ENCODE measurements around the gene MRPL23. TPM values are rescaled to one million over a fixed set of nuclear protein-coding genes. Genes with fewer than 3 reads are reported as not detected.

MRPL23 gene
- total RNA-seq, 1 donor from 2014 or later = 3.6 TPM

DNA sequence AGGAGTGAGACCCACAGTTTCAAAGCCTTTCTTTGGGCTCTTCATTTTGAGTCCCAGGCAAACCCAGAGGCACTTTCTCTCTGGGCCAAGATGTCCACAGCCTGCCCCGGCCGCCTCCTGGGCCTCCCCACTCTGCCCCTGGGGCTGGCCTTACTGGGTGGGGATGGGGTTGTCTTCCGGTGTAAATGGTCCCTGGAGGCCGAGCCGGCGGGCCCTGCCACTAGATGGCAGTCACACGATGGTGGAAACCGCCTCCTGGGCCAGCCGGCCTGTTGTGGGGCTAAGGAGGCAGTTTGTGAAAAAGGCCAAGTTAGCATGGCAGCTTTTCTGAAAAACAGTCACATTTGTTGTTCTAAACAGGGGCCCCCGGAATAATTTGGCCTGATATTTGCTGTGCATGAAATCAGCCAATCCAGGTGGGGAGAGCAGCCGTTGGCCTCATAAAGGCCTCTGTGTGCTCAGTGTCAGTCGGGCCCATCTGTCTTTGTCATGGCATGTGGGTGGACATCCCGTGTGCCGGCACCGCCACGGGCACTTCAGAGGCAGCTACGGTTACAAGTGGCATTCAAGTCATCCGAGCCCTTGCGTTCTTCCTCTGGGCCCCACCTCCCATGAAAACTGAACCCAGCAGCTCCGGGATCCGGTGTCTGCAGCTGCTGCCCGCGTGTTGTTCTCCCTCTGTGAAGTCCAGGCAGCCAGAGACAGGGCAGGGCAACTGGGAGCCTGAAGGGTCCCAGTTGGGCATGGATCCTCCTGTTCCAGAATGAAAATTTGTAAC, 6.5 kb downstream of the MRPL23 start:
- DNase-seq (ENCODE audit: low read depth) = no peak

DNA sequence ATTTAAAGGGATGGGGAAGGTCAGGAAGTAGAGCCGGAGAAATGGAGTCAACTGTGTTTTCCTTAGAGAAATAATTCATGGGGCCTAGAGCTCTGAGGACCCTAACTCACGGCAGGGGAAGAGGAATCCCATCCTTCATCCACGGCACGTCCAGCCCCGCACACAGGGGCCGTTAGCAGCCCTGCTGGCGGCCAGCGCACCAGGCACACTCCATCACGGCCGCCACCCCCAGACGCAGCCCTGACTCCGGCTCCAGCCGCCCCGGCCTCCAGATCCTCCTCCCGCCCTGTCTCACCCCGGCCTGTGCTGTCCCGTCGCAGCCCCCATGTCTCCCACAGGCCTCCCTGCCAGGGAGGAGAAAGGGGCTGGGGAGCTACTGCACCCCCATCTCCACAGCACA, 11.2 kb downstream of the MRPL23 start:
- DNase-seq (ENCODE audit: low read depth) = no peak

DNA sequence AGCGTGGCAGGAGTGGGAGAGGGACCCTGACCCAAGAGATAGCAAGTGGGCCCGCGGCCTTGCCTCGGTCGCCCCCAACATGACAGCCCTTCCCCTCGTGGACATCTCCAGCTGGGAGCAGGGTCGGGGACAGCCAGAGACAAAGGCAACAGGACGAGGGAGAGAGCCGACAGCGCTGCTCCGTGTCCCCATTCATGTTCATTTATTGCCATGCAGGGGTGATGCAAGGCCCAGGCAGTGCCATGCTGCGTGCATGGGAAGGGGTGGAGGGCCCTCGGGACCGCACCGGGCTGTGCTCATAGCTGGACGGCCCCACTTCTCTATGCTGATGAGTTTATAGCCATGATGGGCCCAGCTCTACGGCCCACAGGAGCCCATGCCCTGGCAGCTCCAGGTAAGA, 12.7 kb downstream of the MRPL23 start:
- no peak for DNase-seq (ENCODE audit: low read depth)

DNA sequence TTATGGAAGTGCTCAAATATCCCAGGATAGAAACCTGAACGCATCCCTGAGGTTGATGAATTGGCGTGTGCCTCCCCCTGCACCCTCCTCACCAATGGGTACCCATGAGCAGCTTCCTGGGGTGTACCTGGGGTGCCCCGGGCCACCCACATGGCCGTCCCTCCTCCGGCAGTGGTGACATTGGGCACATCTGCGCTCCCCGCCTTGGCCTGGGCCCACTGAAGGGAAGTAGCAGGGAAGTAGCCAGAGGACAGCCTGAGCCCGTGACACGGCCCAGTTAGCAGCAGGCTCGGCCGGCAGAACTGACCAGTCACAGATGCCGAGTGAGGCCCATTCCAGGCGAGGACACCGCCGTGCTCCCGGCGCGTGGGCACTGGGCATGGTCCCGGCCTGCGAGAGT, 16.7 kb downstream of the MRPL23 start:
- DNase-seq (ENCODE audit: low read depth) = no peak

DNA sequence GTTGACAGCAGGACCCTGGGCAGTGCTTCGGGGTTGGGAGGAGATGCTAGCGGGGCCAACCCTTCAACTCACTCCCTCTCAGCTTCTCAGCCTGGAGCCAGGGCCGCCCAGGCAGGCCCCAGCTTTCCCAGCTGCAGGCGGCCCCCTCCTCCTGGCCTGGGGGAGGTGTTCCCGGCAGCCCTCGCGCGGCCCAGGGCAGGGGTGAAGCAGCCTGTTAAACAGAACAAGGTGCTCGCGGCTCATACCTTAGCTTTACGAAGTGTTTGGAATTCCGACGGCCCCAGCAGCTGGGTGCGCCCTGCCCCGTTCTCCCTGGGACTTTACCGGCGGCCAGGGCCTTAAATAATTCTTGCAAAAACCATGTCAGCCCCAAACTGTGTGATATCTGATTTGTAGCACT, 17.2 kb downstream of the MRPL23 start:
- no peak for DNase-seq (ENCODE audit: low read depth)

DNA sequence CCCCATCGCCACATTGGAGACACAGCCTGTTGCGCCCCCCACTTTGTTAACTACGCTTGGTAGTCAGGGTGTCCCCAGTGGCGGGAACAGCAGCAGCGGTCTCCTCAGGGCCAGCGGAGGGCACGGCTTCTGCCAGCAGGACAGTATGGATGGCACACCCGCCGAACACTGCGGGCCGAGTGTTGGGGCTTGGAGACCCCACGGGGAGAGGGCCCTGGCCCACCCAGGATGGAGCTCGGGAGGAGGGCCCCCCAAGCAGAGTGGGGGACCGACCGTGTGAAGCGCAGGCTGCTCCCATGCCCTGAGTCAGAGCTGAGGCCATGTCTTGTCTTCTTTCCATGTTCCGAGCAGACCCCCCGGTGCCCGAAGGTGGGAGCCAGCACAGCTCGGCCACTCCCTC, 17.8 kb downstream of the MRPL23 start:
- DNase-seq (ENCODE audit: low read depth) = no peak

DNA sequence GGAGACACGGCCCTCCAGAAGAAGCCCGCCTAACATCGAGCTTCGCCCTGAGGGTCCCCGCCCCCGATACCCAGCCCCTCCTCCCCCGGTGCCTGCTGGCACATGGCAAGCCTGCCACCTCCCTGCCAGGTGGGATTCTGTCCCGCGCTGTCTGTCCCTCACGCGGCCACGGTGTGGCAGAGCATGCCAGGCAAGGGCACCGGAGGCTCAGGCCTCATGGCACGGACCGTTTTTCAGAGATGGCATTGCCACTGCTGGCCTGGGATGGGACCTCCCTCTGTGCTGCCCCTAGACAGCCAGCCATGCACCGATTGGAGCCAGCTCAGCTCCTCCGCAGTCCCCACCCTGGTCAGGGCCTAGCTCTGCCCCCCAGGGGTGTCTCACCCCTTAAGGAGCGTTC, 19.4 kb downstream of the MRPL23 start:
- DNase-seq (ENCODE audit: low read depth) = no peak

DNA sequence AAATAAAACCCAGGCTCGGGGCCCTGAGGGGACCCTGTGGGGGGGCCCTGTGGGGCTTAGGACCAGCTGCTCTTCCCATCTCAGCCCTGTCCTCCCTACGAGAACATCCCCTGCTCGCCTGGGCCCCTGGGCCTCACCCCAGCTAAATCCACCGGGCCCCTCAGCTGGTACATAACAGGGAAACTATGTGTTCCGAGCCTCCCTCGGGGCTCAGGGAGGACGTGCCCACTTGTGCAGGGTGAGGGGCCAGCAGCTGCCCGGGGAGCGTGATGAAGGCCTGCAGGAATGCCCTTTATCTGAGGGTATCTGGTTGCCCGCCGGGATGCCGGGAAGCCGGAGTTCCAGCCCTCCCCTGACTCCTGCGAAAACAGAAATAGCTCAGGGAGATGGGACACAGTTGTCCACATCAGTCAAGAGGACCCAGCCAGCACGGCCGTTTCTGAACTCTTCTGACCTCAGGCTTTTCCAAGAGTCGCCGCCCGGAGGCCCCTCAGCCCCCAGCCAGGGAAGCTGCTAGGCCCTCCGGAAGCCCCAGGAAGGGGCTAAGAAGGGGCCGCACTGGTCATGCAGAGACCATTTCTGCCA, 20.6 kb downstream of the MRPL23 start:
- no peak for DNase-seq (ENCODE audit: low read depth)

DNA sequence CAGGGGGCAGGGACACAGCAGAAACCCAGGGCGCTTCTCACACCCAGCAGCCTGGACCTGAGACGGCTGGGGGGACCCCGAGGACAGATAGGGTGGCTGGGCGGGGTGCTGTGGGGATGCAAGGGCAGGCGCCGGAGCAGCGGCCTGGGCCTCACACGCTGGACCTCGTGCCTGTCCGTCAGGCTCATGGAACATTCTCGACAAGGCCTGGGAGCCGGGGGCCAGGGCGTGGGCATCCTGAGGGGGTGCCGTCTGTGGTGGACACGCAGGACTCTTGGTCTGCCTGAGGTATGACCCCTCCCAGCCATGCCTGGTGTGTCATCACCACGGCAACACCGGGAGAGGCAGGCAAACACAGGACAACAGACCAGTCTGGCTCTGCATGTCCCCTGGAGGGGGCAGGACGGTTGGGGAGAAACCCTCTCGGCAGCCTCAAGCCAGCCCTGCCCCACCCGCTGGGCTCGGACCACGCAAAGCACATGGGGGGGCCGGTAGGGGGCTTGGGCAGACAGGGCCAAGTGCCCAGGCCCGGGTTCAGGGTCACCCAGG, 21.4 kb downstream of the MRPL23 start:
- no peak for DNase-seq (ENCODE audit: low read depth)

DNA sequence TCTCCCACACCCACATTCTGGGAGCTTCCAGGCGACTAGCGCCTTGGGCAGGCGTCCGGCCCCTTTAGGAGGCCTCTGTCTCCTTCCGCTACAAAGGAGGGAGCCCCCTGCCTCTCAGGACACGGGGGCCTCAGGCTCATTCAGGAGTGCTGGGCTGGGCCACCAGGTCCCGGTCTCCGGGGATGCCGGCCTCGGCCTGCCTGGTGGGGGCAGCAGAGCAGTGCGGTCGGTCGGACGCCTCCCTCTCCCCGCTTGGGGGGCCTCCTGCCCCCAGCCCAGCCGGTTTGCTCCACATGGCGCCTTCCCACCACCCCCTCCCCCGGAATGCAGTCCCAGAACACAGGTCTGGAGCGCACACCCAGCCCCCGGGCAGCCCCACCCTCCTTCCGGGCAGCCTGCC, 21.9 kb downstream of the MRPL23 start:
- DNase-seq (ENCODE audit: low read depth) = no peak

DNA sequence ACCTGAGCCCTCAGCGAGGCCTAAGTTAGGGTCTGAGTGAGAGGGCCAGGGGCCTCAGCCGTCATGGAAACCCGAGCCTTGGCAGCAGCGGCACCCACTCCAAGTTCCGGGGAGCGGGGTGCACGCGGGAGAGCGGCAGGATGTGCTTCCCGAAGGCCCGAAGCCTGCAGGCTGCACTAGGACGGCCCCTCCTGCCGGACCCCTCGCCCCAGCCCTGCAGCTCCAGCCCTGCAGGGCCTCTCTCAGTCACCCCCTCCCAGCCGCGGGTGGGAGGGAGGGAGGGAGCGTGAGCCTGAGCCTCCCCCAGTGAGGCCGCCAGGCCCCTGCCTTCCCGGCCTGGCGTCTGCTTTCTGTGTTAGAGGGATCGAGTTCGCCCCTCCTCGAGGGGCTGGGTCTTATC, 22.6 kb downstream of the MRPL23 start:
- DNase-seq (ENCODE audit: low read depth) = no peak

DNA sequence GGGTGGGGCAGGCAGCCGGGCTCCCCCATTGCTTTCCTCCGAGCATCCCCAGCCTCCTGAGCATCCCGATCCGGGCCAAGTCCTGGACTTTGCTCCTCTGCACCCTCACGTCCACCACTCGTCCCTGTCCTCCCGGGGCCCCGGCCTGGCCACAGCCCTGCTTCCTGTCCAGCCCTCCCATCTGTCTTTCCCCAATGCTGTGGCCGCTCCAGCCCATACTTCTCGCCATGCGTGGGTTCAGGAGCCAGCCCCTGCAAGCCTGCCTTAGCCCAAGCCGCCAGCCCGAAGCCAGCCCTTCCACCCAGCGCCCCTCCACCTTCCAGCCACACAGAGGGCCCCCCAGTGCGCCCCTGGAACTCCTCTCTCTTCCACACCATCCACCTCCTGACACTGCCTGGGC, 23.8 kb downstream of the MRPL23 start:
- no peak for DNase-seq (ENCODE audit: low read depth)

DNA sequence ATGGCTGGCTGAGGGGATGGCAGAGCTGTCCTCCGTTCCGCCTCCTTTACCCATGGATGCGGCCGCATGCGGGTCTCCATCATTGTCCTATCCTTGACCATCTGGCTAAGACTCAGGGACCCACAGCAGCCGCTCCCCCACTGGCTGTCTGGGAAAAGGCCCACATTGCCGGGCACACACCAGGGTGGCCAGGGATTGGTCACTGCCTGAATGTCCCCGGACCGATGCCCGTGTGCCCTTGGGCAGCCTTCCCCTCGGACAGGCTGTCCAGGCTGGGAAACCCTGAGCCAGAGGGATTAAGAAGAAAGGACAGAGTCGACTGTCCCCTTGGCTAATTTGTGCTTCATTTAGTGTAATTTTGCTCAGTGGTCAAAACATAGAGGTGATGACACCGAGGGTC, 28.1 kb downstream of the MRPL23 start:
- DNase-seq (ENCODE audit: low read depth) = no peak

DNA sequence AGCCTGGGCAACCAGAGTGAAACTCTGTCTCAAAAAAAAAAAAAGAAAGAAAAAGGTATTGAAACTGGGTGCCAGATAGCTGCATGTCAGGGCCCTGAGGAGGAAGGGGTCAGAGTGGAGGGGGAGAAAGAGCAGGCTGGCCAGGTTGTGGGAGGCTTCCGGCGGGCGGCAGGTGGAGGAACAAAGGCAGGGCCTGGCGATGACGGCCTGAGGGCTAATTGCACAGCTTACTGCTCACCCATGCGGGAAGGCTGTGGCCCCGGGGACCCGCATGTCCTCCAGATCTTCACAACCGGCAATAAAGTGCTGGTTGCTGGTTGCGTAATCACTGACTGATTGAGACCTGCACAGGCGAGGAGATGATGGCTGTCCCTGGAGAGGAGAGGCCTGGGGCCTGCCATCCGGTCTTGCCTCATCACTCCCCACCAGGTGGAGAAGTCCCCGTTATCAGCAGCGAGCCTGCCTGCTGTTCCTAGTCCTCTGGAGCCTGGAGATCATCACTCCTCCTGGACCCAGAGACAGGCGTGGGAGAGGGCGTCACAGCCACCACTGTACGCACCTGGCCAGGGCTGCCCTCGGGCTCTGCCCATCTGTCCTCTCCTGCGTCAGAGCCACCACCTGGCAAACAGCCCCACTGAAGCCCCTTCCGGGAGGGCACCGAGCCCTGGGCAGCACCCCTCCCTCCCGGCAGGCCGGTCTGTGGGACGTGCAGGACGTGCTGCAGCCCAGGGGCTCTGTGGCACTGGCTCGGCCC, 31.8 kb downstream of the MRPL23 start:
- no peak for DNase-seq (ENCODE audit: low read depth)

DNA sequence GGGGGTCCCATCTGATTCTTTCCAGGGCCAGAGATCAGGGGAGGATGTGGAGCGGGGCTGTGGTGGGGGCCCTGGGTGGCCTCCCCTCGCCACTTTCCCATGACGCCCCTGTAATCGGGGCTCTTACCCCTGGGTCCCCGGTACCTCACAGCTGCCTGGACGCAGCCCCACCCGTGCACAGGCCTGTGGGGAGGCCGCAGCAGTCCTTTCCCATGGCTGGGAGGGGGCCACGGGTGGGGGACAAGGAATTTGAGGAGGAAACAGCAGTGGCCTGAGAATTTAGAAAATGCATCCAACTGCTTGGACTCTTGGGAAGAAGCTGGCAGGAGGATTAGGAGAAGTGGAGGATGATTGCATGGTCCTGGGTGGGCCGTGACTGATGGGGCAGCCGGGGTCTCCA, 32.5 kb downstream of the MRPL23 start:
- DNase-seq (ENCODE audit: low read depth) = no peak

DNA sequence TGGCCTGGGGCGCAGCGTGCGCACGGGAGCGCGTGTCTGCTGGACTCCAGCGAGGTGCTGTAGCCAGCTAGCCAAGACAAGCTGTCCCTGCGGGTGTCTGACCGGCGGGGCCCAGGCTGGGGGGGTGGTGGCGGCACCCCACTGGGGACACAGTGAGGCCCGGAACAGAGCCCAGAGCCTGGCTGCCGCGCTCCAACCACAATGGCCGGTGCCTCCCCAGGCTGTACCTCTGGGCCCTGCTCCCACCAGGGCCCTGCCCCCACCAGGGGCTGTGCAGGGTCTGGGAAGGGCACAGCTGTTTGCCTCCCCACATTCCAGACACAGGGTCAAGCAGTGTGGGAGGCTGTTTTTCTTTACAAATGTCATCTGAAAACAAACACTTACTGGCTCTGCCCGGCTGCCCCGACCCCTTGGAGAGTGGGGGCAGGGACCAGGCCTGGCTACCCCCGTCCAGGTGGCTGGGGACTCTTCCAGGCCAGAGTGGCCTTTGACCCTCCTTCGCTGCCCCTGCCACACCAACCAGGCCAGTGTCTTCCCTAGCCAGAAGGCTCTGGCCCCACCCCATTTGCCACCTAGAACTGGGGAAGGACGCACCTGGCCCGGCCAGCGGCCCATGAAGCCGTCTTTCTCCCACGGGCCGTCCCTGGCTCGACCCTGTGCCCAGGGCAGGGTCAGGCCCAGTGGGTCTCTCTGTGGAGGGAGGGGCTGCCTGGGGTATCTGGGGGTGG, 35.9 kb downstream of the MRPL23 start:
- no peak for DNase-seq (ENCODE audit: low read depth)

DNA sequence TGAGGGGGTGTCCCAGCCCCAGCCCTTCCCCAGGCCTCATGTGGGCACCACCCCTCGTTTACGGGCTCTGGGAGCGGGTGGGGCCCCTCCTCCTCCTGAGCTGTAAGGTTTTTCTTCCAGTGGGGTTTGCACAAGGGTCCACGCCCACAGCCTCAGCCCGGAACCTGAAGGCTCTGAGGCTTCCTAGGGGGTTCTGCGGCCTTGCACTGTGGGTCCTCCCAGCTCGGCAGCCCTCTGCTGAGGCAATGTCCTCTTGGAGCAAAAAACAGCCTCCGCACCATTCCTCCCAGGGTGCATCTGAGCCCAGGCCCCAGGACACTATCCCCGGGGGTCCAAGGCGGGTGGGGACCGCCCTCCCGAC, 36.4 kb downstream of the MRPL23 start:
- no peak for DNase-seq (ENCODE audit: low read depth)

DNA sequence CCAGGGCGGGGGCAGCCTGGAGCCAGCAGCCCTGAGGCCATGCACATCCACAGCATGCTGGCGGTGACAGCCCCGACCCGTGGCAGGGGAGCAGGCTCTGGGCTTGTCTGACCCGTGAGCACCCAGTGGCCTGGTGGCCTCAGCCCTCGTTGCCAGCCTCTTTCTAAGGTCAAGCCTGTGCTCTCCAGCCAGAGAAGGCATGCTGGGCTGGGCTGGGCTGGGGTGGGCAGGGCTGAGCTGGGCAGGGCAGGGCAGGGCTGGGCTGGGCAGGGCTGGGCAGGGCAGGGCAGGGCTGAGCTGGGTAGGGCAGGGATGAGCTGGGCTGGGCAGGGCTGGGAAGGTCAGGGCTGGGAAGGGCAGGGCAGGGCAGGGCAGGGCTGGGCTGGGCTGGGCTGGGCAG, 39.9 kb downstream of the MRPL23 start:
- DNase-seq (ENCODE audit: low read depth) = no peak

DNA sequence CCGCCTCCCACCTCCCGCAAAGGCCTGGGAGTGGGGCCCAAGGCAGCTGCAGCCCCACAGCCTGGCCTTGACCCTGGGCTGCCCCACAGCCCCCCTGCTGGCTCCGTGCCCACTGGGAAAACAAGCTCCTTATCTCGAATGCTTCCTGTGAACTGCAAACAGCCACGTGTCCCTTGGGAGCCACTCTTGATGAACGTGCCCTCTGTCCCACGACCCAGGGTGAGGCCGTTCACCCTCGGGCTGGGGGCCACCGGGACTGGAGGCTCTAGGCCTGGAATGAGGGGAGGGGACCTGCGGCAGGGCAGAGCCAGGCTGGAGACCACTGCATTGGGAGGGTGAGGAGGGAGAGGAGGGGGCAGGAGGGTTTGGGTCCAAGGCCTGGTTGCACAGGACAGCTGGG, 41.0 kb downstream of the MRPL23 start:
- no peak for DNase-seq (ENCODE audit: low read depth)

DNA sequence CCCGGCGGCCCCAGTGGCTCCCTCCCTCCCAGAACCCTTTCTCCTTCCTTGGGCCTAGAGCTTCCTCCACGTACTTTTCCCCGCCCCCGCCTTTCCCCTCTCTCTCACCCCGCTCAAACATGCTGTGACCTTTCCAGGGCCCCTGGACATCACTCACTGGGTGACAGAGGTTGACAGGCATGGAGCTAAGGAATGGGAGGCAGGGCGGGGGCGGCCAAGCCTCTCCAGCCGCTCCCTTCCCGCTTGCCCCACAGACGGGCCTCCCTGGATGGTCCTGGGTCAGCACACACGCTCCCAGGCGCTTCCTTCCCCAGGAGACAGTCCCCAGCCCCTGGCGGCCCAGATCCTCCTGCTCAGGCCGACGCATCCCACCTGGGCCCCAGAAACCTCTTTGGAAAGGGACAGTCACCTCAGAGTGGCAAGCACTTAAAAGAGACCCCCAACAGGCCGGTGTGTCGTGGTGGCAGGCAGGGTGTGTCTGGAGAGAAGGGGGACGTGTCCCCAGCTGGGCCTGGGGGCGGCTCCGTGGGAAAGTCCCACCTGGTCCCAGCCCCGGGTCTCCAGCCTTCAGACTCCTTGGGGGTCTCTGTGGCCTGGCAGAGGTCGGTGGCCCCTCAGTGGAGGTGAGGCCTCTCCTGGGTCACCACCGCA, 41.7 kb downstream of the MRPL23 start:
- DNase-seq (ENCODE audit: low read depth) = no peak

DNA sequence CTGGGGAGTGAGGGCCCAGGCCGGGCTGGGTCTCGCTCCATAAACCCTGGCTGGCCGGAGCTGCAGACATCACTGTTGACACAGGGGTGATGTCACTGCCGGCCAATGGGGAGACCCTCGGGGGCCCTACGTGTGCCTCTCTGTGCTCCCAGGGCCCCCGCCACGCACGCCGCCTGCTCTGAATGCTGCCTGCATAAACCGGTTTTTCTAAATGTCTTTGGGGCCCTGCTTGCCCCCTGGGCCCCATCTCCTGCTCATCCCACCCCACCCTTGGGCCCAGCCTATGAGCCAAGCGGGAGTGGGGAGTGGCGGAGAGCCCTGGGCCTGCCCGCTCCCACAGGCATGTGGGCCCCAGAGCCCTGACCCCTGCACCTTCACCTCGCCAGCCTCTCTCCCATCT, 42.8 kb downstream of the MRPL23 start:
- no peak for DNase-seq (ENCODE audit: low read depth)
